Retinal pigment epithelial cell (primary cell): Measurements from ENCODE around the gene PGRMC2.

Source experiments
- DNase-seq: peaks from one replicate; pipeline ENCODE4 v3.0.0-alpha.2; 2010; ENCODE audit warnings: low read depth
- H3K4me3 ChIP-seq: 2 replicates; pipeline ENCODE4 v1.5.1; 2011; ENCODE audit warnings: mild to moderate bottlenecking, low read length, control low read depth, moderate library complexity
- TF ChIP-seq, protein P1 (sequence below): conservative IDR thresholded peaks from 2 replicates; pipeline ENCODE4 v1.5.1; 2011; ENCODE audit warnings: low read depth, low read length, control low read depth, inconsistent platforms

The PGRMC2 gene

DNA sequence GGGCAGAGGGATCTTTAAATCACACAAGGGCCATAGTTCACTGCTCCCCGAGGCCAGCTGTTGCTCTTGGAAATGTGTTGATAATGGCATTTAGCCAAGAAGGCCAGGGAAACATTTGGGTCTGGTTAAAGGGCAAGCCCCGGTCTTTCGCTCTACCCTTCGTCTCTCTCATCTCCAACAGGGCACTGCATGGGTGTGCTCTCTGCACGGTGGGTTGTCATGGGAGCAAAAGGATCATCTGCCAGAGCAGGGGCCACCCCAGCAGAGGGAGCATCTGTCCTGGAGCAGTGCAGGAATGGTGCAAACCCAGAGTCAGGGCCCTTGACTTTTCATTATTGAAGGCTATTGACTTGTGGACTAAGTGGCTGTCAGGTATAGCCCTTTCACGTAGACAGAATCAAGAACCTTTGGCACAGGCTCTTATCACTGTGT lies 22.7 kb upstream of the PGRMC2 start:
- H3K4me3 ChIP-seq: no peak overlapping the region
- DNase-seq: no peak
- TF ChIP-seq, protein P1, sequence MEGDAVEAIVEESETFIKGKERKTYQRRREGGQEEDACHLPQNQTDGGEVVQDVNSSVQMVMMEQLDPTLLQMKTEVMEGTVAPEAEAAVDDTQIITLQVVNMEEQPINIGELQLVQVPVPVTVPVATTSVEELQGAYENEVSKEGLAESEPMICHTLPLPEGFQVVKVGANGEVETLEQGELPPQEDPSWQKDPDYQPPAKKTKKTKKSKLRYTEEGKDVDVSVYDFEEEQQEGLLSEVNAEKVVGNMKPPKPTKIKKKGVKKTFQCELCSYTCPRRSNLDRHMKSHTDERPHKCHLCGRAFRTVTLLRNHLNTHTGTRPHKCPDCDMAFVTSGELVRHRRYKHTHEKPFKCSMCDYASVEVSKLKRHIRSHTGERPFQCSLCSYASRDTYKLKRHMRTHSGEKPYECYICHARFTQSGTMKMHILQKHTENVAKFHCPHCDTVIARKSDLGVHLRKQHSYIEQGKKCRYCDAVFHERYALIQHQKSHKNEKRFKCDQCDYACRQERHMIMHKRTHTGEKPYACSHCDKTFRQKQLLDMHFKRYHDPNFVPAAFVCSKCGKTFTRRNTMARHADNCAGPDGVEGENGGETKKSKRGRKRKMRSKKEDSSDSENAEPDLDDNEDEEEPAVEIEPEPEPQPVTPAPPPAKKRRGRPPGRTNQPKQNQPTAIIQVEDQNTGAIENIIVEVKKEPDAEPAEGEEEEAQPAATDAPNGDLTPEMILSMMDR: peak; percentile 18

DNA sequence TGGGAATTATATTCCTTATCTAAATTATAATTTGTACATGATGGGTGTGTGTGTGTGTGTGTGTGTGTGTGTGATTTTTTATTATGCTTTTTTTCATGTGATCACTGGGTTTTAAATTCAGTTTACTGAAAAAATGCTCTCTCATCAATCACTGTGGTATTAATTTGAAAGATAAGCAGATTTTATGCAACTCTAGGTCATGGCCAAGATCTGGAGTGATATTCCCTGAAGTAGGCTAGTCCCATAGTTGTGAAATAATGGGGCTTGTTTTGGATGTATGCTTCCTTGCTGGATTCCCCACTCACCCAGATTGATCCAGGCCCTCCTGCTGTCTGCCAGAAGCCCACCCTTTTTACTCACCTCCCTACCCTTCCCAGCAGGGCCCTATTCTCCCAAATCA lies 22.0 kb upstream of the PGRMC2 start:
- H3K4me3 ChIP-seq: no peak overlapping the region
- DNase-seq: no peak
- TF ChIP-seq, protein P1: no peak

DNA sequence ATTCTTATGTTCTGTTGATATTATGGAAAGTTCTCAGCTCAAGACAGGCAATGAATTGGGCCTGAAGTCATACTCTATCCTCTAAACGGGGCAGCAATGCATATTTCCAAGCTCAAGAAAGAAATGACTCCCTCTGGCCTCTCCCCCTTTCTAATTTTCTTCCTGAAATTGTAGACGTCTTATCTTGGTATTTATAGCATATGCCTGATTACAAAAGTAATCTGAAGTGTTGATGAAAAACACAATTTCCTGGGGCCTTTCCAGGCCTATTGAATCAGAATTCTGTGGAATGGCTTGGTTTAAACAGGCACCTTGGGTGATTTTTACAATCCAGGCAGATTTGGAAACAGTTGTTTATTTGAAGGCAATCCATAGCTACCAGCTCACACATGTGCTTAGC lies 21.4 kb upstream of the PGRMC2 start:
- no peak overlapping the region for H3K4me3 ChIP-seq
- TF ChIP-seq, protein P1: no peak
- DNase-seq: no peak

DNA sequence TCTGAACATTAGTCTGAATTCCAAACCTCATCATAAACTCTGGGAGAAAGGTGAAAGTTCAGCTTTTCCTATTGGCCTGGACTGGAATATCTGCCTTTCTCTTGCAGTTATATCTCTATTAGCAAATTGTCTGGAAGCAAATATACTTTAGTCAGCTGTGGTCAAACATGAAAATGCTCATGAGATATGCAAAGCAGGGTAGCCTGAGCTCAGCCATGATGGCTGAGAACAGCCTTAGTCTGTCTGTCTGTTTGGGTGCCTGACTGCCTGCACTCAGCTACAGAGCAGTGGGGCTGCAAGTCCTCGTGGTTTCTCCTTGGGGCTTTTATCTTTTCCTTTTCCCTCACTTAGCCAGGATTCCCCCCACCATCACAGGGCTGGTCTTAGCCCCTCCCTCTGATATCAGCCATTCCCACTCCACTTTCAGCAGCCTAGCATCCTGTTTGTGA lies 19.5 kb upstream of the PGRMC2 start:
- DNase-seq: no peak
- H3K4me3 ChIP-seq: no peak overlapping the region
- TF ChIP-seq, protein P1: no peak

DNA sequence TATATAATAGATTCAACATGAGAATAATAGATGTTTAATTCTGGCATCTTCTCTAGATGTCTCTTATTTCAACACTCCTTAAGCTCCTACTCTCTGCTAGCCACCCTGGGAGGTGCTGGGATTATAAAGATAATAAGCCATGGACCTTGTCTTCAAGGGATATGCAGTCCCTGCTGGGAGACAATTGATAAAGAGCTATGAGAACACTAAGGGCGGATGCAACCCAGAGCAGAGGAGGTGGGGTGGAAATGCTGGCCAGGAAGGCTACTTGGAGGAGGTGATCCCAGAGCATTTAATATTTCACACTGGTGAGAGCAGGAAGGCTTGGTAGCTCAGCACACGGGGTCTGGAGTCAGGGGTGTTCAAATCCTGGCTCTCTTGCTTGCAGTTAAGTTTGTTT lies 18.3 kb upstream of the PGRMC2 start:
- TF ChIP-seq, protein P1: no peak
- no peak for DNase-seq
- no peak overlapping the region for H3K4me3 ChIP-seq

DNA sequence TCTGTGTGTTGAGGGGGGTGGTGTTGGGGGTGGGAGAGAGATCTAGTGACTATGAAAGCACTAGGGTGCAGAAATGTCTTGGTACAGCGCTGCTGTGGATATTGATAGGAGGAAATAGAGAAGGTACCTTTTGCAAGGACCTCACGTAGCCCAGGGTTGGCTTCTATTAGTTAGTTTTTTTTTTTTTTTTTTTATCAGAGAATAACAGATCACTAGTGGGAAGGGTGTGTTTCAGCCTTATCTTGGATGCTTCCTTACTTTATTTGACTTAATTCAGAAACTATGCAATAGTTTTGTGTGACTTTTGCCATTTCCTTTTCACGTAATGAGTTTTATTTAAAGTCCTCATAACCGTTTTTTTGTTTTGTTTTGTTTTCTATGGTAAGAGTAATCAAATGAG lies 16.4 kb upstream of the PGRMC2 start:
- H3K4me3 ChIP-seq: no peak overlapping the region
- TF ChIP-seq, protein P1: no peak
- no peak for DNase-seq

DNA sequence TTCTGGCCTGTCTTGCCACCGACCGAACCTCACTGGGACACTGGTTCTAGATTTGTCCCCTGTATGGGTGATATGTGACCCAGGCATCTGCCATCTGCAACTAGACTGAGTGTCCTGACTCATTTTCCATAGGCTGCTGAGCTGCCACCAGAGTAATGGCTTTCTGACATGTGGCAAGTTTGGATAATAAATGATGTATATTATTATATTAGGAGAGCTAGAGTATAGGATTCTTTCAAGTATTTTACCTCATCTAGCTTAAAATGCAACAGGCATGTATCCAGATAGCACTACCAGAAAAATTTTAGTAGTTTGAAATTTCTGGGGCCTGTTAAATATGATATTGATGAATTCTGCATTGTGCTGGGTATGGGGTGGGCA lies 15.8 kb upstream of the PGRMC2 start:
- no peak for DNase-seq
- H3K4me3 ChIP-seq: no peak overlapping the region
- TF ChIP-seq, protein P1: no peak
